GM12891 (cell line): ENCODE data around the gene KLHL26.

Source experiments
- POLR2A ChIP-seq: IDR thresholded peaks from 2 replicates; pipeline ENCODE4 v1.6.1; 2011; ENCODE audit warnings: low read depth, low read length, control low read depth
- POU2F2 ChIP-seq: IDR thresholded peaks from 2 replicates; pipeline ENCODE4 v1.6.1; 2011; ENCODE audit warnings: low read depth, mild to moderate bottlenecking, control low read depth, low read length, moderate library complexity
- TAF1 ChIP-seq: IDR thresholded peaks from 2 replicates; pipeline ENCODE4 v1.6.1; 2011; ENCODE audit warnings: low read depth, low read length, control low read depth

DNA sequence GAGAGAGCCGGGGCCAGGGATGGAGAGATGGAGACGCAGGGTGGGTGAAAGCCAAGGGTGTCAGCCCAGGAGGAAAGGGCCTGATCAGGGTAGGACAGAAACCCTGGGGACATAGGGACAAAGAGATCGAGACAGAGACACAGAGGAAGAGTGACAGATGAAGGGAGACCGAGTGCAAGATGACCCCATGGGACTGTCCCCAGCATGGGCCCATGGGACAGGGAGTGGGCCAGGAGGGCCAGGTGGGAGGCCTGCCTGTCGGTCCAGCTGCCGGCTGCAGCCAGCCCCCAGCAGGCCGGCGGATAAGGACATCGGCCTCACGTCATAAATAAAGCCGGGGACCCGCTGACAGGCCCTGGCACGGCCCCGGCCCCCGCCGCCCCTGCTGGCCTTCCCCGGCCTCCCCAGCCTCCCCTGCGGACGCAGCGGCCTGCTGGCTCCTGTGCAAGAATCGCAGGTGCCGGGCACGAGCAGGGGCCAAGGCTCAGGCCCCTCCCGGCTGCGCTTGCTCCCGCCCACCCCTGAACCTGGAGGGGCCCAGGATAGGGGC lies 41.9 kb upstream of the KLHL26 start:
- TF ChIP-seq POLR2A (no peak), POU2F2 (no peak), TAF1 (no peak)
